Measurements from ENCODE around the gene GTF3C6.
"Not testable (repeated sequence)": the region's sequence is repeated elsewhere in the genome, so short reads cannot be mapped to it uniquely, and the experiment has no call there.

Gene GTF3C6, protein sequence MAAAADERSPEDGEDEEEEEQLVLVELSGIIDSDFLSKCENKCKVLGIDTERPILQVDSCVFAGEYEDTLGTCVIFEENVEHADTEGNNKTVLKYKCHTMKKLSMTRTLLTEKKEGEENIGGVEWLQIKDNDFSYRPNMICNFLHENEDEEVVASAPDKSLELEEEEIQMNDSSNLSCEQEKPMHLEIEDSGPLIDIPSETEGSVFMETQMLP

DNA sequence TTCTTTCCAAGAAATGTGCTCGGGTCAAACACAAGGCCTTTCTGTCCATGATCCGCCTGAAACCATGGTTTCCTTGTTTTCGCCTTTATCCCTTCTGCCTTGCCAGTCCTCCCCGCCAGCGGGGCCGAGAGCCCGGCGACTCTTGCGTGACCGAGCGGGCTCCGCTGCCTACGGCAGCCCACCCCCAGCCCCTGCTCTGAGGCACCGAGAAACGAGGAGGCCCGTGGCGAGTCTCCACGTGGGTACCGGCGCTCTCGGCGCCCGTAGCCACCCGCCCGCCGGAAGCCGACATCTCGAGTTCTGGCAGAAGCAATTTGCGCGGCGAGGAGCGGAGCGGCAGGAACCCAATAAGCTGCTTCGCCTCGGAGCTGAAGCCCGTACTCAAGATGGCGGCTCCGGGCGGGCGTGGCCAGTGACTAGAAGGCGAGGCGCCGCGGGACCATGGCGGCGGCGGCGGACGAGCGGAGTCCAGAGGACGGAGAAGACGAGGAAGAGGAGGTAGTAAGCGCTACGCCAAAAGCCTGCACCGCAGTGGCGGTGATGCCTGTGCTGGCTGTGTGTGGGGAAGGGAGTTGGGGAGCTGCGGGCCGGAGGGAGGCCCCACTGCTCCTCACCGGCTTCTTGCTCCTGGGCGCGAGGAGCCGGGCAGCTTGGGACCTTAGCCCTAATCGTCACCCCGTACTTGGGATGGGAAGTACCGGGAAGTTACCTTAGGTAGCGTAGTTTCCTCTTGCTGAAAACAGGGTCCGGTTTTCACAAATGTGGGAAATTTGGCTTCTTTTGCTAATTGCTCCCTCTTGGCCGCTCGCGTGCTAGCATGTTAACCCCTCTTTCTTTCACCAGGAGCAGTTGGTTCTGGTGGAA is at the start of gene GTF3C6:
GTF3C6 (plus strand) TSS at position 378 of the 864 bp plus-strand sequence; CDS start at position 442, 64 bp downstream.
- DNase-seq (ENCODE audit: low read depth): peak; percentile 82

- no peak for DNase-seq (ENCODE audit: low read depth)
Observed at GRCh38 chr6:110930781-110931180, 27.7 kb upstream of the GTF3C6 start.

DNA sequence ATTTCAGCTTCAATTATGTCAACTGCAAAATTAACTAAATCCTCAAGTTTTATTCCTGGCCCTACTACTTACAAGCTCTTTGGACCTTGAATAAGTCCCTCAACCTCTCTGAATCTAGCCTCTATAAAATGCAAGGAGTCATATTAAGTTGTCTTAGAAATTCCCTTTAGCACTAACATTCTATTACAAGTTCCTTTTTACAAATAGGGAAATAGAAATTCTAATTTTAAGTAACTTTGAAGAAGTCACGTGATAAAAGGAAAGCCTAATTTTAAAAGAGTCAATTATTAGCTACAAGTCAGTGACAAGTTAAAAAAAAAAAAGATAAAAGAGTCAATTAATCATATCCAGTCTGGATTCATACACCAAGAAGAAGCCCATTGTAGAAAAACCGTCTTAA is 24.6 kb upstream of the GTF3C6 start:
- DNase-seq (ENCODE audit: low read depth): no peak

DNA sequence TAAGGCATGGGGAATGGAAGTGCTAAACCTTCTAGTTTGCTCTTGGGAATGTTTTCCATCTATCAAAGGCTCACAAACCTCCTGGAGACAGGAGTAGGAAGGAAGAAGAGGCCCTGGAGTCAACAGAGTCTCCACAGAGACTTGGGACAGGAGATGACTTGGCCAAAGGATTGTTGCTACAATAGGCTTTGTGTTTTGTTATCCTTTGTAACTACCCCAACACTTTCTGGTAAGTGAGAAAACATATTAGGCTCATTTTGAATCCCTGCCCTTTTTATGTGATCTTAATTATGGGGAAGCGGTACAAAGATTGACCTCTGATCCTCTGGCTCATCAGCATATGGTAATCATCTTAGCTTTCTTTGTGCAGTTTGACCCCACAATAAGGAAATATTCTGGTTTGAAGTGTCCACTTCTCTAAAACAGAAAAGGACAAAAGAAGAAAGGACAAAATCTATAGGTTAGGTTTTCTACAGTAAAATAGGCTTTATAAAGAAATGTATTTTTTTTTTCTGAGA is 24.1 kb upstream of the GTF3C6 start:
- no peak for DNase-seq (ENCODE audit: low read depth)

GRCh38 chr6:110935171-110935570 is 23.3 kb upstream of the GTF3C6 start:
- no peak for DNase-seq (ENCODE audit: low read depth)

DNA sequence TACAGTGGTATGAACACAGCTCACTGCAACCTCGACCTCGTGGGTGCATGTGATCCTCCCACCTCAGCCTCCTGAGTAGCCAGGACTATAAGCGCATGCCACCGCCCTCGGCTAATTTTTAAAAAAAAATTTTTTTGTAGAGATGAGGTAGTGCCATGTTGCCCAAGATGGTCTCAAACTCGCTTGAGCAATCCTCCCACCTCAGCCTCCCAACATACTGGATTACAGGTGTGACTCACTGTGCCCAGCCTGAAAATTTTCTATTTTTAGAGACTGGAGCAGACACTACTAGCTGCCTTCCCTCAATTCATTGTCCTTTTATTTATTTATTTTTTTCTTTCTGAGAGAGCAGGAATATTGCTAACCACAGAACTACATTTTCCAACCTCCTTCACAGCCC is 20.3 kb upstream of the GTF3C6 start:
- no peak for DNase-seq (ENCODE audit: low read depth)

GRCh38 chr6:110939429-110940200 is 18.9 kb upstream of the GTF3C6 start:
- DNase-seq (ENCODE audit: low read depth): no peak

GRCh38 chr6:110944681-110945151 is 13.8 kb upstream of the GTF3C6 start:
- no peak for DNase-seq (ENCODE audit: low read depth)

DNA sequence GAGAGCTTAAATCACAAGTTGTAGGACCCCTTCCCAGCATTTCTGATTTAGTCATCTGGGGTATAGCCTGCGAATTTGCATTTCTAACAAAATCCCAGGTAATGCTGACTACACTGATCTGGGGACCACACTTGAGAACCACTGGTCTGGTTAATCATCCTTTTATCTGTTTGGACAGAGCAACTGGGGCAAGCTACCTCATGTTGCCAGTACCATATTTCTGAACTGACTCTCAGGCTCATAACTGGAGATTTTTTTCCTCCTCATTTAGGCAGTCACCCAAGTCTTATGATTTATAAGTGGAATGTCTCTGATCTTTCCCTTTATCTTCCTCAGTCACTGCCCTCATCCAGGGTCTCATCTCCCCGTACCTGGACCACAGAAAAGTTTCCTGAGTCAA is 12.0 kb upstream of the GTF3C6 start:
- no peak for DNase-seq (ENCODE audit: low read depth)

DNA sequence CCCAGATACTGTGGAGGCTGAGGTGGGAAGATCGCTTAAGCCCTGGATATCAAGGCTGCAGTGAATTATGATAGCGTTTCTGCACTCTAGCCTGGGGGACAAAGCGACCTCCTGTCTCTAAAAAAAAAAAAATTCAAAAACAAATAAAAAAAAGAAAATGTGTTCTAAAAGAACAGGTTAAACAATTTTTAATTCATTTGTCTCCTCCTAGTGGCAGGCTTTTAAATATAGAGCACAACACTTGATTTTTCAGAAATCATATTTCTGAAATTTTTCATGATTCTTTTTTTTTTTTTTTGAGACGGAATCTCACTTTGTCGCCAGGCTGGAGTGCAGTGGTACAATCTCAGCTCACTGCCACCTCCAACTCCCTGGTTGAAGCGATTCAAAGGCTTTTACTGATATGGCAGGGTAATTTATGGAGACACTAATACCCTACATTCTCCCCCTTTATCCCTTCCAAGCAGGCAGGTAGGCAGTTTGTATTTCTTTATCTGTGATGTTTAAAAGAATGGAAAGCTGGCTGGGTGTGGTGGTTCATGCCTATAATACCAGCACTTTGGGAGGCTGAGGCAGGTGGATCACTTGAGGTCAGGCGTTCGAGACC is 8.7 kb upstream of the GTF3C6 start:
- DNase-seq (ENCODE audit: low read depth): no peak

- DNase-seq (ENCODE audit: low read depth): no peak
Observed at GRCh38 chr6:110950440-110950839, 8.1 kb upstream of the GTF3C6 start.

GRCh38 chr6:110951008-110951407 is 7.5 kb upstream of the GTF3C6 start:
- no peak for DNase-seq (ENCODE audit: low read depth)

DNA sequence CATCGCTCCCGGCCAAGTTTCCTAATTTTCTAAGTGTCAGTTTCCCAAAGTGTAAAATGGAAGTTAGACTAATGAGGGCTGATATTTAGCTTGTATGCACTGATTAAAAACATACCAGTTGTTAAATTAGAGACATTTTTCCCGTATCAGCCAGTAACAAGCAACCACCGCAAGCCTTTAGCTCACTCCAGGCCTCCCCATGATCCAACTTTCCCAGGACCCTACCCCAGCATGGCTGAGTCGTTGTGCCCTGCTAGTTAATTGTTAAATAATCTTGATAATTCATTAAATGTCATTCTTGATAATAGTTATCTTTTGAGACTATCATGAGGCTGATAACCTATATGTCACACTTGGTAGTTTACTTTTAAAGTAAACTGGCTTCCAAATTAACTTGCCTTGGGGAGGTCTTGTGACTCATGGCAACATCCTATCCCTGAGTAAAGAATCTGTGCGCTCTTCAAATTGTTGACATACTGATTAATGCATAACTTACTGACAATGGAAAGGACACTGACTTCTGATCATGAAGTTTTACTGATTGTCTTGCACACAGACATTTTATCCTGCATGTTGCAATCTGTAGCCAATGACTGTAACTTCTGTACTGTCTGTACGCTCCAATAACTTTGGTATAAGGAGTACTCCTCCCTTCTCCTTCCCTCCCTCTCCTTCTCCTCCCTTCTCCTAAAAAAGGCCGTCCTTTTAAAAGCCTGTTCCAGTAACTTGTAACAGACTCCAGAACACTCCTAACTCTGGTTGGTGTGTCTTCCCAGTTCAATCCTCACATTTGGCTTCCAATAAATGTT is 6.3 kb upstream of the GTF3C6 start:
- DNase-seq (ENCODE audit: low read depth): no peak

DNA sequence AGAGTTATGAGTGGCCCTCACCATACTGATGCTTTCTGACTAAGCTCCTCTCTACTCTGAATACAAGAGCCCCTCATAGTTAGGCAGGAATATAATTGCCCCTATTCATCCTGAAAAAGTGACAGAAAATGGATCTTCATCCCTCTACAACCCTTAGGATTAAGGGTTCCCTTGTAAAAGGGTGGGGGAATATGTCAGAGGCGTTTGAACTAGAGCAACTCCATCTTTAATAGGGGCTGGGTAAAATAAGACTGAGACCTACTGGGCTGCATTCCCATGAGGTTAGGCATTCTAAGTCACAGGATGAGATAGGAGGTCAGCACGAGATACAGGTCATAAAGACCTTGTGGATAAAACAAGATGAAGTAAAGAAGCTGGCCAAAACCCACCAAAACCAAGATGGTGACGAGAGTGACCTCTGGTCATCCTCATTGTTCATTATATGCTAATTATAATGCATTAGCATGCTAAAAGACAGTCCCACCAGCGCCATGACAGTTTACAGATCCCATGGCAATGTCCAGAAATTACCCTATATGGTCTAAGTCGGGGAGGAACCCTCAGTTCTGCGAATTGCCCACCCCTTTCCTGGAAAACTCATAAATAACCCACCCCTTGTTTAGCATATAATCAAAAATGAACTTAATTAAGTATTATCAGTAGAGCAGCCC is 4.7 kb upstream of the GTF3C6 start:
- DNase-seq (ENCODE audit: low read depth): no peak

GRCh38 chr6:110960014-110960390 is 1.5 kb downstream of the GTF3C6 start:
- DNase-seq (ENCODE audit: low read depth): no peak

GRCh38 chr6:110962636-110963035 is 4.1 kb downstream of the GTF3C6 start:
- not testable (repeated sequence) for DNase-seq (ENCODE audit: low read depth)

DNA sequence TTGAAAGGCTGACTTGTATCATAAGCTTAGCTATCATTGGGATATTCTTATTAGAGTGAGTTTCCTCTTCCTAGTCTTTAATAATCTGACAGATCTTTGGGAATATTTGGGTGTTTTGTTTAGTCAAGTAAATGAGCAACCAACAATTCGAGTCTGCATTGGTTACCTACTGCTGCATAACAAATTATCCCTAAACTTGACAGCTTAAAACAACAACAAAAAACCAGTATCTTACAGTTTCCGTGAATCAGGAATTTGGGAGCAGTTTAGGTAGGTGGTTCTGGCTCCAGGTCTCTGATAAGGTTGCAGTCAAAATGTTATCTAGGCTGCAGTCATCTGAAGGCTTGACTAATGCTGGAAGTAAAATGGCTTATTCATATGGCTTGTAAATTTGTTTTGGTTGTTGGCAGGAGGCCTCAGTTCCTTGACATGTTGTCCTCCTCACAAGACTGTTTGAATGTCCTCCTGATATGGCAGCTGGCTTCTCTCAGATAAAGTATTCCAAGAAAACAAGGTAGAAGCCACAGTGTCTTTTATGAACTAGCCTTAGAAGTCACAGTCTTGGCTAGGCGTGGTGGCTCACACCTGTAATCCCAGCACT is 7.2 kb downstream of the GTF3C6 start:
- no peak for DNase-seq (ENCODE audit: low read depth)

DNA sequence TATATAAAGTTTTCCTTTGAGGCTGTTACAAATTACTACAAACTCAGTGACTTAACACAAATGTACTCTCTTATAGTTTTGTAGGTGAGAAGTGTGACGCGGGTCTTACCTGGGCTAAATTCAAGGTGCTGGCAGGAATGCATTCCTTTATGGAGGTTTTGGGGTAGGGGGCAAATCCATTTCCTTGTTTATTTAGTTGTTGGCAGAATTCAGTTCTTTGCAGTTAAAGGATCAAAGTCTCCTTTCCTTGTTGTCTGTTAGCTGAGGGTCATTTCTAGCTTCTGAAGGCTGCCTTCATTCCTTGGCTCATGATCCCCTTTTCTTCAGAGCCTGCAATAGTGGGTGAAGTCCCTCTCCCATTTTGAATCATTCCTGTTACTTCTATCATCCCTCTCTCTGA is 10.2 kb downstream of the GTF3C6 start:
- DNase-seq (ENCODE audit: low read depth): not testable (repeated sequence)

DNA sequence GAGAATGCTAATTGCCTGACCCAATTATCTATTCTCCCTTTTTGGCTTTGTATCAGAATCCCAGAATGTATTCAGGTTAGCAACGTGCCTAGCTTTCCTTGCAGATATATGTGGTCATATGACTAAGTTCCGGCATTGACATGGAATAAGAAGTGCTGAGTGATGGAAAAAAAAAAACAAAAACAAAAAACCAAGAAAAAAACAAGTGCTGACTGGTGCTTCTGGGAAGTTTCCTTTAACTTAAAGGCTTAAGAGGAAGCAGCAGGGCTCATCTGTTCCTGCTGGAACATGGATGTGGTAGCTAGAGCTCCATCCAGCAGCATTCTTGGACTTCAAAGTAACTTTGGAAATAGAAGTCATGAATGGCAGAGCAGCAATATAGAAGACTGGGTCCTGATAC is 13.0 kb downstream of the GTF3C6 start:
- no peak for DNase-seq (ENCODE audit: low read depth)

GRCh38 chr6:110976575-110976974 is 18.1 kb downstream of the GTF3C6 start:
- DNase-seq (ENCODE audit: low read depth): no peak
